GM19395 (cell line): Measurements from ENCODE around the gene TNIP3.

Source experiments
- ATAC-seq: cut with Tn5 transposase; IDR thresholded peaks from one replicate; pipeline ENCODE4 v1.9.1; 2021; ENCODE audit warnings: mild to moderate bottlenecking, moderate library complexity; ENCODE audit not compliant: unreplicated experiment

TNIP3 gene

DNA sequence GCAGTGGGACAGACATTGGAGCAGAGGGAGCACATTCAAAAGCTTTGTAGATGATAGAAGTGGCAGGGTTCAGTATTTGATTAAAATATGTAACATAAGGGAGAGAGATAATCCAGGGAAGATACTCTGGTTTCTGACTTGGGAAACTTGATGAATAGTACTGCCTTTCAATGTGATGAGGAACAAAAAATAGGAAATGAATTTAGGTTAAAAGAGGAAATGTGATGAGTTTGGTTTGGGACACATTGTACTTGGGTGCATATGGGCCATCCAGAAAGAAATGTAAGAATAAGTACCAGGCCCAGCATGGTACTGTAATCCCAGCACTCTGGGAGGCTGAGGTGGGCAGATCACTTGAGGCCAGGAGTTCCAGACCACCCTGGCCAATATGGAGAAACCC lies 70.9 kb downstream of the TNIP3 start:
- ATAC-seq, result no peak

DNA sequence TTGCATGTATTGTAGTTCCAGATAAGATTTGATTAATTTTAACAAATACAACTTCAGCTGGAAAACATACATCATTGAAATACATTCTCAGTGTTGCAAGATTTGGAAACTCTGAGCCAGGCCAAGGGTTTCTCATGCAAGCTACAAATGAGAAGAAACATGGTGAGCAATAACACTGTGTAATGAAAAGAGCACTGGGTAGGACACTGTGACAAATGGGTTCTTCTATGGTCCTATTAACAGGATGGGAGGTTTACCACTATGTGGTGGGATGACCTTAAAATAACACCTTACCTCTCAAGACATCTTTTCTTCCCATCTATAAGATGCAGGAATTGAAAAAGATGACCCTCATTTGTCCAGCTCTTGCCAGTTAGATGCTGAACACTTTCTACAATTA lies 72.2 kb downstream of the TNIP3 start:
- no peak for ATAC-seq

DNA sequence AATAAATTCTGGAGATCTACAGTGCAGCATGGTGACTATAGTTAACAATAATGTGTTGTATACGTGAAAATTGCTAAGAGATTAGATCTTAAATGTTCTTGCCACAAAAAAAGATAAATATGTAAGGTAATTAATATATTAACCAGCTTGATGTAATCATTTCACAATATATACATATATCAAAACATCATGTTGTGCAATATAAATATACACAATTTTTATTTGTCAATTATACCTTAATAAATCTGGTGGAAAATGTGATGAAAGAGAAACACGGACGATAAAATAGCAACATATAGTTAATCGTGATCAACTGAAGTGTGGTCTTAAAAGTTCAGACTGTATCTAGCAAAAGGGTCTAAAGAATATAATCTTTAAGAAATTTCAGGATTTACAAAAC lies 75.3 kb downstream of the TNIP3 start:
- ATAC-seq, result no peak
